Upper lobe of right lung (tissue), 1 donor: Measurements from ENCODE around the gene TMPO. TPM values are rescaled to one million over a fixed set of nuclear protein-coding genes. Genes with fewer than 3 reads are reported as not detected.
"Not testable (repeated sequence)": the region's sequence is repeated elsewhere in the genome, so short reads cannot be mapped to it uniquely, and the experiment has no call there.

Experiments
- ATAC-seq: fragments of 200-7000 bp; cut with Tn5 transposase; one replicate; pipeline ENCODE4 v1.9.1; 2020; ENCODE audit warnings: mild to moderate bottlenecking, moderate library complexity
- DNase-seq: peaks from one replicate; pipeline ENCODE4 v3.0.0-alpha.2; 2020
- H3K27ac ChIP-seq: fragments of 200-600 bp; one replicate; pipeline ENCODE4 v1.8.0; 2022
- H3K27me3 ChIP-seq: fragments of 200-600 bp; one replicate; pipeline ENCODE4 v1.8.0; 2022; ENCODE audit warnings: mild to moderate bottlenecking
- H3K36me3 ChIP-seq: fragments of 200-600 bp; one replicate; pipeline ENCODE4 v1.8.0; 2022
- H3K4me1 ChIP-seq: fragments of 200-600 bp; one replicate; pipeline ENCODE4 v1.8.0; 2022
- H3K4me3 ChIP-seq: fragments of 200-600 bp; one replicate; pipeline ENCODE4 v1.8.0; 2022; ENCODE audit warnings: mild to moderate bottlenecking
- H3K9me3 ChIP-seq: fragments of 200-600 bp; one replicate; pipeline ENCODE4 v1.8.0; 2022
- intact Hi-C: fragments of 100-400 bp; cut with DNase I; formaldehyde crosslinking; loops from one replicate; pipeline ENCODE4 v1.11.0; 2022
- total RNA-seq: library from RNA; stranded (reverse); fragmentation: NEBNext Ultra II Directional; extraction: Animal tissue kit (Norgen Biotek cat#: 25700); gene quantifications from one replicate; pipeline ENCODE4 v1.2.1, GENCODE V29; 2021
- TF ChIP-seq, protein P1 (sequence below): fragments of 200-600 bp; IDR thresholded peaks from one replicate; pipeline ENCODE4 v1.8.0; 2022; ENCODE audit warnings: antibody characterized with exemption
- donor health status: DM: no; HTN: yes; CAD: no; lungs with severe emphysema.

The TMPO gene
- total RNA-seq, 1 donor from 2014 or later = 63.1 TPM

DNA sequence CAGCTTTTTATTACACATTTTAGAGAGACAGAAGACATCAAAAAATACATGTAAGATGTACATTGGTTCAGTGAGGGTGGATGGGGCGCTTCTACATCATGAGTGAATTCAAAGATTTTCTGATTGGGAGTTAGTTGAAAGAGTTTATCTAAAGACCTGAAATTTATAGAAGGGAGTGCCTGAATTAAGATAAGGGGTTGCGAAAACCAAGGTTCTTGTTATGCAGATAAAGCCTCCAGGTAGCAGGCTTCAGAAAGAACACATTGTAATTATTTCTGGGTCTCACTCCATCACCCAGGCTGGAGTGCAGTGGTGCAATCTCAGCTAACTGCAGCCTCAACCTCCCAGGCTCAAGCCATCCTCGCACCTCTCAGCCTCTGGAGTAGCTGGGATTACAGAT is 26.2 kb upstream of the TMPO start:
- TF ChIP-seq, protein P1, sequence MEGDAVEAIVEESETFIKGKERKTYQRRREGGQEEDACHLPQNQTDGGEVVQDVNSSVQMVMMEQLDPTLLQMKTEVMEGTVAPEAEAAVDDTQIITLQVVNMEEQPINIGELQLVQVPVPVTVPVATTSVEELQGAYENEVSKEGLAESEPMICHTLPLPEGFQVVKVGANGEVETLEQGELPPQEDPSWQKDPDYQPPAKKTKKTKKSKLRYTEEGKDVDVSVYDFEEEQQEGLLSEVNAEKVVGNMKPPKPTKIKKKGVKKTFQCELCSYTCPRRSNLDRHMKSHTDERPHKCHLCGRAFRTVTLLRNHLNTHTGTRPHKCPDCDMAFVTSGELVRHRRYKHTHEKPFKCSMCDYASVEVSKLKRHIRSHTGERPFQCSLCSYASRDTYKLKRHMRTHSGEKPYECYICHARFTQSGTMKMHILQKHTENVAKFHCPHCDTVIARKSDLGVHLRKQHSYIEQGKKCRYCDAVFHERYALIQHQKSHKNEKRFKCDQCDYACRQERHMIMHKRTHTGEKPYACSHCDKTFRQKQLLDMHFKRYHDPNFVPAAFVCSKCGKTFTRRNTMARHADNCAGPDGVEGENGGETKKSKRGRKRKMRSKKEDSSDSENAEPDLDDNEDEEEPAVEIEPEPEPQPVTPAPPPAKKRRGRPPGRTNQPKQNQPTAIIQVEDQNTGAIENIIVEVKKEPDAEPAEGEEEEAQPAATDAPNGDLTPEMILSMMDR = no peak
- no peak overlapping the region for H3K27ac ChIP-seq
- no peak for ATAC-seq
- H3K4me1 ChIP-seq = peaks cover 5% of the 10 kb centered on the region
- DNase-seq = no peak
- H3K9me3 ChIP-seq = no peaks in the 10 kb centered on the region
- no peak overlapping the region for H3K4me3 ChIP-seq
- intact Hi-C loops = no loop called here
- no peaks in the 10 kb centered on the region for H3K27me3 ChIP-seq
- H3K36me3 ChIP-seq = no peaks in the 10 kb centered on the region

DNA sequence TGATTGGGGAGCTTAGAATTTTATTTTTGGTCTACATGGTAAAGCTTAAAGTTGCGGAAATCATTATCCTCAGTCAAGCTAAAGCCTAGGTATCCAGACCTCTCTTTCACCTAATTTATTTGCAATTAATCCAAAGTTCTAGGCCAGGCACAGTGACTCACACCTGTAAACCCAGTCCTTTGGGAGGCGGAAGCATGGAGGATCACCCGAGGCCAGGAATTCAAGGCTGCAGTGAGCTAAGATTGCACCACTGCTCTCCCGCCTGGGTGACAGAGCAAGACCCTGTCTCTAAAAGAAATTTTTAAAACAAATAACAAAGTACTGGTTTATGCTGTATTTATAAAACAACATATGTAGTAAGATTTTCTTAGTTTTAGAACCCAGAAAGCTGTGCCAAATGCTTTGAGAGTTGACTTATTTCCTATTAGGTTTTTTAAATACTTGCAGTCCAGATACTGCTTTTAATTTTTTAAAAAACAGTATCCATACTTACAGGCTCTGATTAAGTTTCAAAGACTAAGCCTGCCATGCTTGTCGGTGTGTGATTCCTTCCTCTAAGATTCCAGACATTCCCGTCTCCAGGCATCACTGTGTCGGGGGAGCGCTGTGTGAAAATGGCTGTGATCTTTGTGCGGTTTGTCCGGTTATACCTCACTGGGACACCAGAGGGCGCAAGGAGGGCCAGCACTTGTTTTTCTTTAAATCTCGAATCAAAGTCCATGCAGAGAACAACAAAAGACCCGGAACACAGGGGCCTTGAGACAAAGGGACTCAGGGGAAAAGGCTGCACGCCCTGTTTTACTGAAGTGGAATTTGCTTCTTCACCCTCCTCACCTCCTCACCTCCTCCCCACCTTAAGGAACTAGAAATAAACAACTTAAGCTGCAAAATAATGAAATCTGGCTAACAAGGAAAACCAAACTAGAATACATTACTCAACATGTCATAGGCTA is 24.6 kb upstream of the TMPO start:
- TF ChIP-seq, protein P1 = peak; percentile 90
- DNase-seq (peak; percentile 85), ATAC-seq (peak; percentile 100)
- Histone ChIP-seq H3K4me1 (peaks cover 5% of the 10 kb centered on the region), H3K9me3 (no peaks in the 10 kb centered on the region), H3K36me3 (no peaks in the 10 kb centered on the region), H3K27me3 (no peaks in the 10 kb centered on the region), H3K27ac (peak overlapping the region; percentile 66), H3K4me3 (no peak overlapping the region)
- intact Hi-C loops = no loop called here

DNA sequence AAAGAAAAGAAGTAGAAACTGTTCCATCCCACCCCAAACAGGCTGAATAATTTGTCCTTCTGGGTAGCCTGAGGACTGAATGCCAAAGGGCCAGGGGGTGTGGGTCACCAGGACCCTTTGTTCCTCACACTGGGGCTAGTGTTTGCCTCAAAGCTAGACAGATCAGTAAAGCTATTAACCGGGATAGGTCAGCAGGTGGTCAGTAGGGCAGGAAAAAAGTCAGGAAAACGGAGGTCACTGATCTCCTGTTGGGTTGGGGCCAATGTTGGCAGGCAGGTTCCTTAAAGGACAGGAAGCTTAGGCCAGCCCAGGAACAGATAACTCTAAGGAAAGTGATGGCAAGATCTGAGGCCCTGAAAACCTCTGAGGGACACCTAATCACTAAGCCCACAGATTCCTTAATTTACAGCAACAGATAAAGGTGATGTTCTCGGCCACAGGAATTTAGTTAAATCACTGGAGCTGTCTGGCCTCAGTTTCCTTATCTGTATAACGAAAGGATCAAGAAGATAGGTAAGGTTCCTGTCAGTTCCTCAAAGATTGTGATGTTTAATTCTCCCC is 22.7 kb upstream of the TMPO start:
- H3K27ac ChIP-seq = no peak overlapping the region
- H3K36me3 ChIP-seq = no peaks in the 10 kb centered on the region
- TF ChIP-seq, protein P1 = no peak
- H3K27me3 ChIP-seq = no peaks in the 10 kb centered on the region
- ATAC-seq = no peak
- no peaks in the 10 kb centered on the region for H3K9me3 ChIP-seq
- peaks cover 5% of the 10 kb centered on the region for H3K4me1 ChIP-seq
- H3K4me3 ChIP-seq = no peak overlapping the region
- intact Hi-C loops = no loop called here
- no peak for DNase-seq

DNA sequence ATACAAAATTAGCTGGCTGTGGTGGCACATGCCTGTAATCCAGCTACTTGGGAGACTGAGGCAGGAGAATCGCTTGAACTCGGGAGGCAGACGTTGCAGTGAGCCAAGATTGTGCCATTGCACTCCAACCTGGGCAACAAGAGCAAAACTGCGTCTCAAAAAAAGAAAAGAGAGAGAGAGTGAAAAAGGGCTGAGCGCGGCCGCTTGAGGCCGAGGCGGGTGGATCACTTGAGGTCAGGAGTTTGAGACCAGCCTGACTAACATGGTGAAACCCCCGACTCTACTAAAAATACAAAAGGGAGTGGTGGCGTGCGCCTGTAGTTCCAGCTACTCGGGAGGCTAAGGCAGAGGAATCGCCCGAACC is 14.1 kb upstream of the TMPO start:
- DNase-seq, intact Hi-C loops, ATAC-seq, H3K27ac ChIP-seq, H3K4me1 ChIP-seq, H3K9me3 ChIP-seq, H3K36me3 ChIP-seq, H3K27me3 ChIP-seq, H3K4me3 ChIP-seq: not testable (repeated sequence)

DNA sequence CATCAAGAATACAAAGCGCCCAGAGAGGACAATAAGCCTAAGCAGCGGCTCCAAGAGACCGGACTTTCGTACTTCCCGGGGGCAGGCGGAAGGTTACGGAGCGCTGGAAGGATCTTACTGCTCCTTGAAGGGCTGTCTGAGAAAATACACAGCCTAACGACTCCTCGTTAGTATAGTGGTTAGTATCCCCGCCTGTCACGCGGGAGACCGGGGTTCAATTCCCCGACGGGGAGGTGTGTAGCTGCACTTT is 12.1 kb upstream of the TMPO start:
- H3K4me3 ChIP-seq = peak overlapping the region; percentile 69
- DNase-seq = peak; percentile 91
- no peaks in the 10 kb centered on the region for H3K9me3 ChIP-seq
- peak; percentile 89 for ATAC-seq
- no peaks in the 10 kb centered on the region for H3K27me3 ChIP-seq
- peak overlapping the region; percentile 88 for H3K27ac ChIP-seq
- intact Hi-C loops = no loop called here
- no peaks in the 10 kb centered on the region for H3K36me3 ChIP-seq
- H3K4me1 ChIP-seq = peaks cover 4% of the 10 kb centered on the region
- TF ChIP-seq, protein P1 = no peak

DNA sequence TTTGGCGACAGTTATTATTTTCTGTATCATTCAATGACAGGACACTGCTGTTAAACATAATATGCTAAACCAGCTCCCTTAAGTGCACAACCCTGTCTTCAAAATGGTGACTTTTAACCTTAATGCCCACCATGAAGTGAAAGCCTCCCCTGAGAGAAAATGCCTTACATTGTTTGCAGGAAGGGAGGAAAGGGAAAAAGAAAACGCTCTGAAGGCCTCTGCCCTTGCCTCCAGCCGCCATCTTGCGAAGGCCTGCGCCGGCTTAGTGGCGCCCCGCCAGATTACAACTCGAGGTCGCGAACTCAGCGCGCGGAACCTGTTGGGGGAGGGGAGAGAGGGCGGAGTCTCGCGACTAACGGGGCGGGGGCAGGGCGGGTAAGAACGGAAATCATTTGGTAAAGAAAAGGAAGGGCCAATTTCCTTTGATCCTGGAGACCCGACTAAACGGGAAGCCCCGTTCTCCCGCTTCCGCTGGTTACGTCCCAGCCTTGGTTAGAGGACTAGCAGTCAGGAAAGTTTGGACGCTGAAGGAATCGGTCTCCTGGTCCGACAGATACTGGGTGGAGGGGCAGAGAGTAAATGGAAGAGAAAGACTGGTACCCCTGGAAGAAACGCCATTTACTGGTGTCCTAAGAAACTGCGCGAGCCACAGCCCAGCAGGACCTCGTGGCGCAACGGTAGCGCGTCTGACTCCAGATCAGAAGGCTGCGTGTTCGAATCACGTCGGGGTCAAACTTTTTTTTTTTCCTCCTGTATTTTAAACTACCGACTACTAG is 11.6 kb upstream of the TMPO start:
- Histone ChIP-seq H3K27ac (peak overlapping the region; percentile 88), H3K9me3 (no peaks in the 10 kb centered on the region), H3K4me1 (peaks cover 4% of the 10 kb centered on the region), H3K27me3 (no peaks in the 10 kb centered on the region), H3K36me3 (no peaks in the 10 kb centered on the region), H3K4me3 (peak overlapping the region; percentile 69)
- DNase-seq = peak; percentile 97
- intact Hi-C loops = no loop called here
- TF ChIP-seq, protein P1 = no peak
- peak; percentile 95 for ATAC-seq
